Thyroid gland (tissue), 4 donors: Measurements from ENCODE around the gene RAB5B.

Experiments used
- POLR2A ChIP-seq, 2 donors: fragments of 450-650 bp; IDR thresholded peaks; one replicate each; pipeline ENCODE4 v1.6.1; 2017; ENCODE audit warnings: antibody characterized with exemption in 2 of 2, mild to moderate bottlenecking in 2 of 2, moderate library complexity in 1 of 2
- TF ChIP-seq, protein P1 (sequence below), 6 experiments: fragments of 200-600 bp in 3 of 6; fragments of 450-650 bp in 3 of 6; sonication (generic) in 3 of 6; IDR thresholded peaks; one replicate each; pipeline ENCODE4 v1.5.1; 2016 to 2019; ENCODE audit warnings: antibody characterized with exemption in 6 of 6, mild to moderate bottlenecking in 2 of 6, inconsistent platforms in 1 of 6, moderate library complexity in 1 of 6

DNA sequence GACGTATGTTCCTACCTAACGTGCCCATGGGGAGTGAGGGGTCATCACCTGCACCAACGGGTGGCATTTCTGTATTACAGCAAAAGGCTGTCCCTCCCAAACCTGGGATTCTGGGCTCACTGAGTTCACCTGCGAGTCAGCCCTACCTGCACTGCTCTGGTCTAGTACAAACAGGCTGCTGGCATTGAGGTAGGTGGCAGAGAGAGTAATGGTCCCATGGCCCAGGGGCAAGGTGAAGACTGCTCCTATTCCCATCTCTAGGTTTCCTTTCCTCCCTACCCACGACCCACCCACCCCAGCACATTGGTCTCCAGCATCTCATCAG is 23.6 kb downstream of the RAB5B start:
- TF ChIP-seq, protein P1, sequence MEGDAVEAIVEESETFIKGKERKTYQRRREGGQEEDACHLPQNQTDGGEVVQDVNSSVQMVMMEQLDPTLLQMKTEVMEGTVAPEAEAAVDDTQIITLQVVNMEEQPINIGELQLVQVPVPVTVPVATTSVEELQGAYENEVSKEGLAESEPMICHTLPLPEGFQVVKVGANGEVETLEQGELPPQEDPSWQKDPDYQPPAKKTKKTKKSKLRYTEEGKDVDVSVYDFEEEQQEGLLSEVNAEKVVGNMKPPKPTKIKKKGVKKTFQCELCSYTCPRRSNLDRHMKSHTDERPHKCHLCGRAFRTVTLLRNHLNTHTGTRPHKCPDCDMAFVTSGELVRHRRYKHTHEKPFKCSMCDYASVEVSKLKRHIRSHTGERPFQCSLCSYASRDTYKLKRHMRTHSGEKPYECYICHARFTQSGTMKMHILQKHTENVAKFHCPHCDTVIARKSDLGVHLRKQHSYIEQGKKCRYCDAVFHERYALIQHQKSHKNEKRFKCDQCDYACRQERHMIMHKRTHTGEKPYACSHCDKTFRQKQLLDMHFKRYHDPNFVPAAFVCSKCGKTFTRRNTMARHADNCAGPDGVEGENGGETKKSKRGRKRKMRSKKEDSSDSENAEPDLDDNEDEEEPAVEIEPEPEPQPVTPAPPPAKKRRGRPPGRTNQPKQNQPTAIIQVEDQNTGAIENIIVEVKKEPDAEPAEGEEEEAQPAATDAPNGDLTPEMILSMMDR (IDR thresholded peaks at IDR 0.05) = no peak
- no peak for TF ChIP-seq POLR2A (IDR thresholded peaks at IDR 0.05)
